Uterus (tissue), 2 donors: ENCODE data around the gene CNFN.

Experiments
- POLR2A ChIP-seq, 2 donors: fragments of 450-650 bp; IDR thresholded peaks; one replicate each; pipeline ENCODE4 v1.6.1; 2016; ENCODE audit warnings: antibody characterized with exemption in 2 of 2, mild to moderate bottlenecking in 1 of 2, moderate library complexity in 1 of 2
- TF ChIP-seq, protein P1 (sequence below), 4 experiments: fragments of 200-600 bp in 2 of 4; fragments of 450-650 bp in 2 of 4; sonication (generic) in 2 of 4; IDR thresholded peaks; one replicate each; pipeline ENCODE4 v1.5.1; 2016 to 2019; ENCODE audit warnings: antibody characterized with exemption in 4 of 4, mild to moderate bottlenecking in 2 of 4, moderate library complexity in 1 of 4

DNA sequence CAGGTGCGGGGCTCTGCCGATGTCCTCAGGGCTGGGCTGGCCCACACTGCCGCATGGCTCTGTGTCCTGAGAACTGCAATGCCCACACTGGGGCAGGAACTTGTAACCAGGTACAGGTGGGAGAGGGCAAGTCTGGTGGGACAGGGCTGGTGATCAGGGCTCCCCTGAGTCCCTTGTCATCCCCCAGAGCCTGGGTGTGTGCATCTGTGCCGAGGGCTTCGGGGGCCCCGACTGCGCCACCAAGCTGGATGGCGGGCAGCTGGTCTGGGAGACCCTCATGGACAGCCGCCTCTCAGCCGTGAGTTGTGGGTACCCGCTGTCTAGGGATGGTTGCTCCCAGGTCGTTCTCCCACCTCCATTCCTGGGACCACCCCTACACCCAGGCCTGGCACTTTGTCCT is 34.2 kb downstream of the CNFN start:
- no peak for TF ChIP-seq POLR2A (IDR thresholded peaks at IDR 0.05)
- TF ChIP-seq, protein P1, sequence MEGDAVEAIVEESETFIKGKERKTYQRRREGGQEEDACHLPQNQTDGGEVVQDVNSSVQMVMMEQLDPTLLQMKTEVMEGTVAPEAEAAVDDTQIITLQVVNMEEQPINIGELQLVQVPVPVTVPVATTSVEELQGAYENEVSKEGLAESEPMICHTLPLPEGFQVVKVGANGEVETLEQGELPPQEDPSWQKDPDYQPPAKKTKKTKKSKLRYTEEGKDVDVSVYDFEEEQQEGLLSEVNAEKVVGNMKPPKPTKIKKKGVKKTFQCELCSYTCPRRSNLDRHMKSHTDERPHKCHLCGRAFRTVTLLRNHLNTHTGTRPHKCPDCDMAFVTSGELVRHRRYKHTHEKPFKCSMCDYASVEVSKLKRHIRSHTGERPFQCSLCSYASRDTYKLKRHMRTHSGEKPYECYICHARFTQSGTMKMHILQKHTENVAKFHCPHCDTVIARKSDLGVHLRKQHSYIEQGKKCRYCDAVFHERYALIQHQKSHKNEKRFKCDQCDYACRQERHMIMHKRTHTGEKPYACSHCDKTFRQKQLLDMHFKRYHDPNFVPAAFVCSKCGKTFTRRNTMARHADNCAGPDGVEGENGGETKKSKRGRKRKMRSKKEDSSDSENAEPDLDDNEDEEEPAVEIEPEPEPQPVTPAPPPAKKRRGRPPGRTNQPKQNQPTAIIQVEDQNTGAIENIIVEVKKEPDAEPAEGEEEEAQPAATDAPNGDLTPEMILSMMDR (IDR thresholded peaks at IDR 0.05) = no peak
